CD14-positive monocyte (primary cell): ENCODE measurements around the gene ABCC2. TPM values are rescaled to one million over a fixed set of nuclear protein-coding genes. Genes with fewer than 3 reads are reported as not detected.

Source experiments
- DNase-seq, 3 donors: peaks; one replicate each; pipeline ENCODE4 v3.0.0-alpha.2; 2011 to 2022
- H2AFZ ChIP-seq: 2 replicates; pipeline ENCODE4 v1.6.0; 2012; ENCODE audit warnings: mild to moderate bottlenecking, low read depth, low read length, inconsistent platforms; ENCODE audit not compliant: insufficient read depth, poor library complexity, severe bottlenecking
- H3K27ac ChIP-seq, 2 donors: 1 replicate in 1 of 2; 2 replicates in 1 of 2; pipeline ENCODE4 v1.5.1; 2012 to 2013; ENCODE audit warnings: low read length in 2 of 2, control low read depth in 1 of 2, inconsistent platforms in 1 of 2, low read depth in 1 of 2, mild to moderate bottlenecking in 1 of 2
- H3K27me3 ChIP-seq, 2 donors: one replicate each; pipeline versions ENCODE4 v1.6.0 to v1.6.1; 2011 to 2013; ENCODE audit warnings: low read length in 2 of 2; ENCODE audit not compliant: control insufficient read depth in 2 of 2, insufficient read depth in 2 of 2
- H3K36me3 ChIP-seq, 2 donors: replicated peaks in 1 of 2; 1 replicate in 1 of 2; 2 replicates in 1 of 2; pipeline versions ENCODE4 v1.5.1 to v1.6.1; 2012 to 2013; ENCODE audit warnings: low read length in 2 of 2, control low read depth in 1 of 2, inconsistent platforms in 1 of 2, mild to moderate bottlenecking in 1 of 2; ENCODE audit not compliant: insufficient read depth in 2 of 2, control insufficient read depth in 1 of 2
- H3K4me1 ChIP-seq, 2 donors: 1 replicate in 1 of 2; 2 replicates in 1 of 2; pipeline versions ENCODE4 v1.5.1 to v1.6.1; 2012 to 2013; ENCODE audit warnings: low read length in 2 of 2, control low read depth in 1 of 2, inconsistent platforms in 1 of 2, mild to moderate bottlenecking in 1 of 2, moderate library complexity in 1 of 2; ENCODE audit not compliant: insufficient read depth in 2 of 2, control insufficient read depth in 1 of 2
- H3K4me2 ChIP-seq: replicated peaks from 2 replicates; pipeline ENCODE3; 2012; ENCODE audit warnings: low read length, moderate library complexity, mild to moderate bottlenecking; ENCODE audit not compliant: poor library complexity, severe bottlenecking; ENCODE audit errors: extremely low read depth
- H3K4me3 ChIP-seq, 3 experiments: fragments of 200-600 bp in 1 of 3; sonication (generic) in 1 of 3; replicated peaks in 1 of 3; 1 replicate in 2 of 3; 2 replicates in 1 of 3; pipeline ENCODE4 v1.5.1; 2011 to 2013; ENCODE audit warnings: low read length in 3 of 3, mild to moderate bottlenecking in 3 of 3, control low read depth in 2 of 3, low read depth in 2 of 3, inconsistent platforms in 1 of 3, moderate library complexity in 1 of 3
- H3K79me2 ChIP-seq: 2 replicates; pipeline ENCODE4 v1.6.0; 2012; ENCODE audit warnings: mild to moderate bottlenecking, control low read depth, inconsistent platforms, low read length, moderate library complexity; ENCODE audit not compliant: insufficient read depth
- H3K9ac ChIP-seq: 2 replicates; pipeline ENCODE4 v1.6.0; 2017; ENCODE audit warnings: low read length, mild to moderate bottlenecking; ENCODE audit not compliant: insufficient read depth, poor library complexity, severe bottlenecking
- H3K9me3 ChIP-seq, 2 donors: replicated peaks in 1 of 2; 1 replicate in 1 of 2; 2 replicates in 1 of 2; pipeline versions ENCODE4 v1.5.1 to v1.6.1; 2012 to 2013; ENCODE audit warnings: low read length in 2 of 2, control low read depth in 1 of 2; ENCODE audit not compliant: control insufficient read depth in 1 of 2, insufficient read depth in 1 of 2
- H4K20me1 ChIP-seq: 2 replicates; pipeline ENCODE4 v1.6.0; 2012; ENCODE audit warnings: mild to moderate bottlenecking, low read length, control low read depth, moderate library complexity; ENCODE audit not compliant: insufficient read depth
- H3K27ac Mint-ChIP-seq, 7 donors: one replicate each; pipeline ENCODE4 v1.8.0; 2020; ENCODE audit warnings: mild to moderate bottlenecking in 7 of 7, mixed read lengths in 7 of 7, moderate library complexity in 6 of 7, inconsistent platforms in 2 of 7
- H3K27me3 Mint-ChIP-seq, 3 donors: one replicate each; pipeline ENCODE4 v1.8.0; 2021 to 2022; ENCODE audit warnings: low read depth in 3 of 3, mild to moderate bottlenecking in 3 of 3, mixed read lengths in 3 of 3, moderate library complexity in 3 of 3, inconsistent platforms in 1 of 3
- H3K36me3 Mint-ChIP-seq, 2 donors: one replicate each; pipeline ENCODE4 v1.8.0; 2020; ENCODE audit warnings: mixed read lengths in 2 of 2, inconsistent platforms in 1 of 2, mild to moderate bottlenecking in 1 of 2
- H3K4me1 Mint-ChIP-seq: one replicate; pipeline ENCODE4 v1.8.0; 2020; ENCODE audit warnings: mild to moderate bottlenecking, mixed read lengths
- H3K4me3 Mint-ChIP-seq, 2 donors: one replicate each; pipeline ENCODE4 v1.8.0; 2020; ENCODE audit warnings: mild to moderate bottlenecking in 2 of 2, mixed read lengths in 2 of 2, moderate library complexity in 1 of 2
- H3K9me3 Mint-ChIP-seq, 7 donors: one replicate each; pipeline ENCODE4 v1.8.0; 2020 to 2022; ENCODE audit warnings: mixed read lengths in 7 of 7, mild to moderate bottlenecking in 6 of 7, moderate library complexity in 6 of 7, inconsistent platforms in 2 of 7
- CTCF ChIP-seq: fragments of 200-600 bp; IDR thresholded peaks from one replicate; pipeline ENCODE4 v1.8.0; 2022; ENCODE audit warnings: antibody characterized with exemption, mild to moderate bottlenecking
- WGBS: methylation state at CpG from one replicate; pipeline ENCODE4 v1.1.5; 2013; ENCODE audit warnings: missing lambda C conversion rate; ENCODE audit not compliant: insufficient coverage; 5-methylcytosine and 5-hydroxymethylcytosine counted together
- intact Hi-C, 2 donors: fragments of 100-400 bp; cut with micrococcal nuclease; formaldehyde crosslinking; loops; one replicate each; pipeline versions ENCODE4 v1.15.0 to v1.15.1; 2023
- polyA plus RNA-seq, 3 donors: library from polyadenylated mRNA; depleted of rRNA in 1 of 3; unstranded in 2 of 3; stranded (reverse) in 1 of 3; fragments of 300-500 nt in 2 of 3; fragments of >200 nt in 1 of 3; fragmentation: Illumina TruSeq in 2 of 3; gene quantifications; 1 replicate in 2 of 3; 2 replicates in 1 of 3; pipeline ENCODE4 v1.2.3, GENCODE V29; 2012 to 2021

The ABCC2 gene
- polyA plus RNA-seq, 3 donors = 0.09 to 2.7 (median 0.35) TPM

GRCh38 chr10:99798031-99798430 is 15.6 kb downstream of the ABCC2 start:
- Mint-ChIP-seq H3K27ac (peak overlapping the region in 2 of 7 donors; percentile 0 to 5), H3K4me3 (no peak overlapping the region), H3K4me1 (peaks cover 3% of the 10 kb centered on the region), H3K9me3 (peaks cover 0 to 2% (median 0%) of the 10 kb centered on the region in 7 donors), H3K36me3 (no peaks in the 10 kb centered on the region), H3K27me3 (peaks cover 1 to 2% (median 2%) of the 10 kb centered on the region in 3 donors)
- H3K36me3 ChIP-seq = no peaks in the 10 kb centered on the region
- H3K9me3 ChIP-seq = no peaks in the 10 kb centered on the region
- WGBS = 92% methylated on average over 4 of the region's 4 CpGs
- intact Hi-C loops = no loop called here
- no peak overlapping the region for H3K4me2 ChIP-seq
- H4K20me1 ChIP-seq = no peaks in the 10 kb centered on the region
- DNase-seq = no peak
- H3K27me3 ChIP-seq = no peaks in the 10 kb centered on the region
- no peak for TF ChIP-seq CTCF
- no peak overlapping the region for H2AFZ ChIP-seq
- H3K9ac ChIP-seq = no peak overlapping the region
- no peaks in the 10 kb centered on the region for H3K79me2 ChIP-seq
- H3K27ac ChIP-seq = no peak overlapping the region
- H3K4me1 ChIP-seq = peaks cover 0 to 5% of the 10 kb centered on the region in 2 donors
- no peak overlapping the region for H3K4me3 ChIP-seq

GRCh38 chr10:99798920-99799319 is 16.5 kb downstream of the ABCC2 start:
- Mint-ChIP-seq H3K27ac (peak overlapping the region in 1 of 7 donors; percentile 17), H3K9me3 (peaks cover 0 to 2% (median 0%) of the 10 kb centered on the region in 7 donors), H3K27me3 (peaks cover 2 to 3% (median 2%) of the 10 kb centered on the region in 3 donors), H3K4me1 (peaks cover 3% of the 10 kb centered on the region), H3K4me3 (no peak overlapping the region), H3K36me3 (no peaks in the 10 kb centered on the region)
- no peak overlapping the region for H3K27ac ChIP-seq
- no peak overlapping the region for H3K4me2 ChIP-seq
- WGBS = 100% methylated on average over 1 of the region's 3 CpGs
- no peak overlapping the region for H2AFZ ChIP-seq
- no peak for TF ChIP-seq CTCF
- H3K27me3 ChIP-seq = no peaks in the 10 kb centered on the region
- intact Hi-C loops = no loop called here
- H3K4me1 ChIP-seq = peaks cover 0 to 5% of the 10 kb centered on the region in 2 donors
- H3K9me3 ChIP-seq = no peaks in the 10 kb centered on the region
- no peak for DNase-seq
- H4K20me1 ChIP-seq = no peaks in the 10 kb centered on the region
- H3K36me3 ChIP-seq = no peaks in the 10 kb centered on the region
- H3K79me2 ChIP-seq = no peaks in the 10 kb centered on the region
- no peak overlapping the region for H3K4me3 ChIP-seq
- H3K9ac ChIP-seq = no peak overlapping the region
